Measurements from ENCODE around the gene CERS1.
"Not testable (repeated sequence)": the region's sequence is repeated elsewhere in the genome, so short reads cannot be mapped to it uniquely, and the experiment has no call there.

CERS1 gene

GRCh38 chr19:18919086-18919899, 23.3 kb upstream of the CERS1 start, which contains the start of the genes COPE and DDX49:
Gene COPE, minus strand, starts transcription at chr19:18919387. Its CDS starts 39 bp downstream, at chr19:18919348.
Gene DDX49, plus strand, starts transcription at chr19:18919715. Its CDS starts 27 bp downstream, at chr19:18919742.
- peak; percentile 97 for DNase-seq (ENCODE audit: low read depth)

- not testable (repeated sequence) for DNase-seq (ENCODE audit: low read depth)
These were observed 21.6 kb upstream of the CERS1 start for GRCh38 chr19:18917593-18917992.

GRCh38 chr19:18915639-18916038, 19.7 kb upstream of the CERS1 start:
- DNase-seq (ENCODE audit: low read depth), result no peak

GRCh38 chr19:18913466-18913865, 17.5 kb upstream of the CERS1 start:
- DNase-seq (ENCODE audit: low read depth), result no peak

GRCh38 chr19:18912933-18913332, 17.0 kb upstream of the CERS1 start:
- DNase-seq (ENCODE audit: low read depth), result no peak

- no peak for DNase-seq (ENCODE audit: low read depth)
These were observed 15.0 kb upstream of the CERS1 start for GRCh38 chr19:18910801-18911436.

GRCh38 chr19:18910010-18910409, 14.1 kb upstream of the CERS1 start:
- DNase-seq (ENCODE audit: low read depth), result no peak

GRCh38 chr19:18908917-18909619, 13.1 kb upstream of the CERS1 start:
- DNase-seq (ENCODE audit: low read depth), result no peak

GRCh38 chr19:18906605-18907519, 10.9 kb upstream of the CERS1 start:
- DNase-seq (ENCODE audit: low read depth), result no peak

GRCh38 chr19:18905513-18906236, 9.7 kb upstream of the CERS1 start:
- no peak for DNase-seq (ENCODE audit: low read depth)

- DNase-seq (ENCODE audit: low read depth), result no peak
These were observed 9.1 kb upstream of the CERS1 start for GRCh38 chr19:18905058-18905456.

- DNase-seq (ENCODE audit: low read depth), result no peak
These were observed 8.5 kb upstream of the CERS1 start for GRCh38 chr19:18904334-18905057.

GRCh38 chr19:18903156-18904037, 7.4 kb upstream of the CERS1 start:
- DNase-seq (ENCODE audit: low read depth), result no peak

- DNase-seq (ENCODE audit: low read depth), result not testable (repeated sequence)
These were observed 6.6 kb upstream of the CERS1 start for GRCh38 chr19:18902519-18902918.

- no peak for DNase-seq (ENCODE audit: low read depth)
These were observed 5.5 kb upstream of the CERS1 start for GRCh38 chr19:18901491-18901890.

GRCh38 chr19:18900700-18901481, 4.9 kb upstream of the CERS1 start:
- no peak for DNase-seq (ENCODE audit: low read depth)

GRCh38 chr19:18899624-18900560, 3.9 kb upstream of the CERS1 start:
- DNase-seq (ENCODE audit: low read depth), result no peak

Data from stimulated activated CD8-positive, alpha-beta memory T cell treated with anti-CD3 and anti-CD28 coated beads, Interleukin-12 subunit alpha, Interleukin-12 subunit beta, amount 100 ng/mL, for 4 hours (primary cell).